Caki2 (cell line): ENCODE results near the gene MT1G. TPM values are rescaled to one million over a fixed set of nuclear protein-coding genes. Genes with fewer than 3 reads are reported as not detected.
A peak's percentile ranks its signal among the peaks of the same experiment; 100 is the strongest.
"Not testable (repeated sequence)": the region's sequence is repeated elsewhere in the genome, so short reads cannot be mapped to it uniquely, and the experiment has no call there.

ENCODE experiments used
- DNase-seq: peaks from one replicate; pipeline ENCODE4 v3.0.0-alpha.2; 2015; ENCODE audit warnings: low read depth
- in situ Hi-C: cut with HindIII; loops from 2 replicates; pipeline ENCODE4 v1.10.0; 2016; ENCODE audit warnings: low sequenced_read_pairs, low pct_unique_long_range_greater_than_20kb, mixed read lengths
- total RNA-seq: library from RNA; depleted of rRNA; stranded (reverse); fragments of >200 nt; shearing (Covaris generic); gene quantifications from 2 replicates; pipeline ENCODE4 v1.2.3, GENCODE V29; 2014; ENCODE audit warnings: low replicate concordance; rRNA removed

Gene MT1G
- total RNA-seq, result not detected in 2 replicates

GRCh38 chr16:56667581-56668571 lies at the start of gene MT1G:
MT1G (minus strand) TSS chr16:56668065; CDS start chr16:56667993, 72 bp downstream.
- in situ Hi-C loops, result no loop called here
- no peak for DNase-seq

- peak; percentile 10 for DNase-seq
- in situ Hi-C loops, result not testable (repeated sequence)
These were observed 49.7 kb upstream of the MT1G start for GRCh38 chr16:56717532-56717931.

- in situ Hi-C loops, result no loop called here
- no peak for DNase-seq
These were observed 48.9 kb upstream of the MT1G start for GRCh38 chr16:56716761-56717160.

GRCh38 chr16:56715126-56715525 lies 47.3 kb upstream of the MT1G start:
- in situ Hi-C loops, result no loop called here
- no peak for DNase-seq

GRCh38 chr16:56713794-56714193 lies 45.9 kb upstream of the MT1G start:
- in situ Hi-C loops, result no loop called here
- no peak for DNase-seq

- in situ Hi-C loops, result no loop called here
- DNase-seq, result no peak
These were observed 44.0 kb upstream of the MT1G start for GRCh38 chr16:56711862-56712261.

- in situ Hi-C loops, result no loop called here
- no peak for DNase-seq
These were observed 42.4 kb upstream of the MT1G start for GRCh38 chr16:56710181-56710737.

- in situ Hi-C loops, result no loop called here
- no peak for DNase-seq
These were observed 41.7 kb upstream of the MT1G start for GRCh38 chr16:56709443-56710040.

- in situ Hi-C loops, result no loop called here
These were observed 40.9 kb upstream of the MT1G start for GRCh38 chr16:56708525-56709442.

GRCh38 chr16:56702836-56703235 lies 35.0 kb upstream of the MT1G start:
- in situ Hi-C loops, result no loop called here
- no peak for DNase-seq

More at GRCh38 chr16:56708525-56709442, 40.9 kb upstream of the MT1G start:
- DNase-seq, result no peak

- in situ Hi-C loops, result no loop called here
- DNase-seq, result no peak
These were observed 33.7 kb upstream of the MT1G start for GRCh38 chr16:56701534-56701933.

- in situ Hi-C loops, result no loop called here
These were observed 32.8 kb upstream of the MT1G start for GRCh38 chr16:56700631-56701030.

GRCh38 chr16:56700195-56700594 lies 32.3 kb upstream of the MT1G start:
- in situ Hi-C loops, result no loop called here
- no peak for DNase-seq

More at GRCh38 chr16:56700631-56701030, 32.8 kb upstream of the MT1G start:
- no peak for DNase-seq

GRCh38 chr16:56697456-56698155 lies 29.7 kb upstream of the MT1G start:
- DNase-seq, result no peak
- in situ Hi-C loops, result no loop called here

GRCh38 chr16:56695246-56695645 lies 27.4 kb upstream of the MT1G start:
- in situ Hi-C loops, result no loop called here
- no peak for DNase-seq

GRCh38 chr16:56691885-56692284 lies 24.0 kb upstream of the MT1G start:
- DNase-seq, result peak; percentile 96
- in situ Hi-C loops, result no loop called here

- DNase-seq, result no peak
- in situ Hi-C loops, result no loop called here
These were observed 22.7 kb upstream of the MT1G start for GRCh38 chr16:56690420-56691122.
